CD4-positive, alpha-beta T cell treated with Interleukin-17A for 1 hour (primary cell): ENCODE results near the gene LCE1B.

Experiments used
- DNase-seq: peaks from one replicate; pipeline ENCODE4 v3.0.0-alpha.2; 2020

LCE1B gene, protein sequence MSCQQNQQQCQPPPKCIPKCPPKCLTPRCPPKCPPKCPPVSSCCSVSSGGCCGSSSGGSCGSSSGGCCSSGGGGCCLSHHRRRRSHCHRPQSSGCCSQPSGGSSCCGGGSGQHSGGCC

DNA sequence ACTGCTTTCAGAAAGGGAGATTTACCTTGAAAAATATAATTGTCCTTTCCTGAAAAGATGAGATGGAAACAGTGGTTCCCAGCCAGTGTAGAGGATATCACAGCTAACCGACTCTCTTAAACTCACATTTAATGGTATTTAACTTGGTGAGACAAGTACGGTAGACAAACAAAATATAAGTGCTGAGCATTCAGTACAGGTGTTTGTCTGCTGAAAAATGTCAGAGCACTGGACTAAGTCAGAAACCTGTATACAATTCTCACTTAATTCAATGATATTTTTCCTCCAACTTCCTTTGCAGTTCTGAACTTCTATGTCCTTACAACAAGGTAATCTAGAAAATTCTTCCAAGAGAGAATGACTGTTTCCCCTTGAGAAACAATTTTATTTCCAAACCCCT lies at the start of gene LCE1B:
TSS of gene LCE1B (plus strand) at position 301 of the 400 bp plus-strand sequence. CDS start 476 bp downstream, outside the sequence.
- DNase-seq = no peak

DNA sequence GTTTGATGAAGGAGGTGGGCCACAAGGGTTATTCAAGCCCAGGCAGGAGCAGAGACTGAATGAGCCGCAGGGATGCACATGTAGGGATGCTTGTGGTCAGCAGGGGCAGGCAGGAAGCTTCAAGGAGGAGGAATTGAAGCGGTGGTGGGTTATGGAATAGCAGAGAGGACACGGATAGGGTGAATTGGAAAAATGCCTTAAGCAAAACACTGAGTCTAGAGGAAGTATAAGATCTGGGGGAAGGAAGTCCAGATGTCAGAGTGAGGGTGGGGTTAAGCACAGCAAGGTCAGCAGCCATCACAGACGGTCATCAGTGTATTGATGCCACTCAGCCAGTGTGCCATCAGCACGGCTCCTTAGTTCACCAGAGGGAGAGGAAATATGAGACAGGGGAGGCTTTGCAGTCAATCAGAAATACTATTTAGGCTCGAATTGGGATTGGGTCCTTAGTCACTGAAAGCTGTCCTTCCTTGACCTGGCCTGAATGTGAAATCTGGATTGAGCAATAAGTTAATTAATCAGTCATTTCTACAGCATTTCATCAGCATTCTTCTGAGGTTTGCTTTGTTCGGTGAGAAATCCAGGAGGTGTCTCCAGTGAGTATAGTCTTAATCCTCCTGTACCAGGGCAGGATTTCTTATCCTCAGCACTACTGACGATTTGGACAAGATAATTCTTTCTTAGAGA lies 42.8 kb upstream of the LCE1B start:
- no peak for DNase-seq

DNA sequence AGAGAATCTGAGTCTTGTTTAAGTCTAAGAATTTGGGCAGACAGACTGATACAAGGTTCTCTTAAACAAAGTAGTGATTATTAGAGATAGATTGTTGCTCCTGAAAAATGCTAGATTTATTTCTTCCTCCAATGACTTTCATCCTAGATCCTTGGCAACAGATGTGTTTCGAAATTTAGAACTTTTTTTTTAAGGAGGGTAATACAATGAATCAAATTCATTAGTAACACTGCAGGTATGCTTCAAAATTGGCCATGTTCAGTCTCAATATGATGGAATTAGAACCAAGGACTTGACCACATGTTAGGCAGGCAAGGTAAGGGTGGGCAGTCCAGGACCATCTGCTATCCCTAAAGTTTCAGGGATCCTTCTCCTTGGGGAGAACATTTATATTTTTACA lies 41.4 kb upstream of the LCE1B start:
- DNase-seq = no peak

DNA sequence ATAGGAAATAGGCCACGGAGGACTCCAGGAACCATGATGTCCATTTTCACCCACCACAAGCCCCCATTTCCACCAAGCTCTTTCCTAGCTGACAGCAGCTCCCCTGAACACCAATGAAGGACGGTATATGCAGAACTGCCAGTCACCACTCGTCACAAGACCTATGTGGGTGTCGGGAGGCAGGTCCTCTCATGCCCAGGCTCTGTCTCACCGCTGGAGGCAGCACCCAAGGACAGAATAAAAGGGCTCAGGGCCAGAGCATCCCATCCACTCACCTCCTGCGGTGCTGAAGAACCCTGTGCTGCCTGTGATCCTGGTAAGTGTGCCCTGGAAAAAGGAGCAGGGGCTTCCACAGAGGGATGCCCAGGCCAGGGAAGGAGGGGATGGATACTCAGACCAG lies 36.9 kb upstream of the LCE1B start, which contains the start of gene LCE1F:
TSS of gene LCE1F (plus strand) at position 266 of the 400 bp plus-strand sequence. CDS start 1,232 bp downstream, outside the sequence.
- no peak for DNase-seq

DNA sequence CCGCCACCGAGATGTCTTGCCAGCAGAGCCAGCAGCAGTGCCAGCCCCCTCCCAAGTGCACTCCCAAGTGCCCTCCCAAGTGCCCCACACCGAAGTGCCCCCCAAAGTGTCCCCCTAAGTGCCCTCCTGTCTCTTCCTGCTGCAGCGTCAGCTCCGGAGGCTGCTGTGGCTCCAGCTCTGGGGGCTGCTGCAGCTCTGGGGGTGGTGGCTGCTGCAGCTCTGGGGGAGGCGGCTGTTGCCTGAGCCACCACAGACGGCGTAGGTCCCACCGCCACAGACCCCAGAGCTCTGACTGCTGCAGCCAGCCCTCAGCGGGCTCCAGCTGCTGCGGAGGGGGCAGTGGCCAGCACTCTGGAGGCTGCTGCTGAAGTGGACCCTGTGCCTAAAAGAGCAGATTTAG lies 35.4 kb upstream of the LCE1B start:
- DNase-seq = no peak

DNA sequence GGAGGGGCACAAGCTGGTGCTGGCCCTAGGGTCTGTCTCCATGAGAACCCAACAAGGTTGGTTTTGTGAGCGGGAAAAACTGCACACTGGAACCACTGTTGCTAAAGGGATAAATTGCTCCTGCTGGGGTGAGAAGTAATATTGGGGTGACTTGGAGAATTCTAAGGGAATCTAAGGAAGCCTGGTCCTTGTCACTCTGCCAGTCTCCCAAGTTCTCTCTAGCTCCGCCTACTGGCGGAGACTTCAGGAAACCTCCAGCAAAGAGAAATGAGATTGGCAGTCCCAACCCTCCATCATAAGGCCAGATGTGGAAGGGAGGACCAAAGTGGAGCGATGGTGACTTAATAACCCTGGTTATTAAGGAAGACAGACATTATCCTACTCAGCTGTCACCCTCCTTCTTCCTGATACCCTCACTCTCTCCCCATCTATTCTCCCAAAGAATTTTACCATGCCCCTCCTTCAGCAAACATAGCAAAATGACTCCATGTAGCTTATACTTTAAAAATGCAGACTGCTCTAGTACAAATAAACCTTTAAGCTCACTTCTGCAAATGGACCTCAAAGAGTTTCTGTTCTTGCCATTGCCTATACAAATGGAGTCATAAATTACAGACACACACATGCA lies 34.1 kb upstream of the LCE1B start:
- no peak for DNase-seq

DNA sequence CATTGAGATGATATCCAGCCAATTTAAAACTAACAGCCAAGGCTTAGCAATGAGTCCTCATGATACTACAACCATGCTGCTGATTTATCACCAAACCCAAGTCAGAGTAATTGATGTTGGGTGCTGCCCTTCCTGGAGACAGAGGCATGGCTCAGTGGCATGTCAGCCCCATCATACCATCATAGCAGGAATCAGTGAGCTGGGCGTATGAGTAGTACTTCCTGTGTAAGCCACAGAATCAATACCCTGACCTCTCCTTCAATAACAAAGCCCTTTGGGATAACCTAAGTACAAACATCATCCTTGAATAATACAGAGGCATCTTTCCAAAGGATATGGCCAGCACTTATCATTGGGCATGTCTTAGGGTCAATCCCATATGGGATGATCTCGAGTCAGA lies 28.7 kb upstream of the LCE1B start:
- DNase-seq = no peak

DNA sequence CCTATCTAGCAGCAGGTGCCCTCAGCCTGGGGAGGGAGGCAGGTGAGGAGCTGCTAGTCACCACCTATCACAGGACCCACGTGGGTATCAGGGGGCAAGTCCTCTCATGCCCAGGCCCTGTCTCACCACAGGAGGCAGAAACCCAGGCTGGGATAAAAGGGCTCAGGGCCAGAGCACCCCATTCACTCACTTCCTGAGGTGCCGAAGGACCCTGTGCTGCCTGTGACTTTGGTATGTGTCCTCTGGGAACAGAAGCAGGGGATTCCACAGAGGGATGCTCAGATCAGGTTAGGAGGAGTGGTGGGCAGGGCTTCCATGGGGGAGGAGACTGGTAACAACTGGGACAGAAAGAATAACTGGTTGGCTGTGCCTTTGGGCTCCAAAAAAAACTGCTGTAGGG lies 25.7 kb upstream of the LCE1B start, which contains the start of gene LCE1E:
TSS of gene LCE1E (plus strand) at position 181 of the 400 bp plus-strand sequence. CDS start 1,043 bp downstream, outside the sequence.
- DNase-seq = no peak

DNA sequence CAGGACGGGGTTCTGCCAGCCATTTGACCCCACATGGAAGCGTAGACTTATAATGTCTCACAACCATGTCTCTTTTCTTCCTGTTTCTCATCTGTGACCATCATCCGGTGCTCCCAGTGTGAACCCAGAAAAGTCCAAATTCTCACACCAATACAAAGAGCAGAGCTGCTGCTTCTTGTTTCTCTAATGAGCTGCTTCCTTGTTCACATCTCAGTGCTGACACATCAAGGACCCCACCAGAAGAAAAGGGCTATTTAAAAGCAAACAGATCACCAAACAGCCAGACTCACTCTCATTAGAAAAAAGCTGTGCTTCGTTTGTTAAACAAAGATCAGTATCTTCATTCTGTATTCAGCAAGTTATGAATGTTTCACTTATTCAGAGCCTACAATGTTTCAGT lies 16.1 kb upstream of the LCE1B start:
- no peak for DNase-seq

DNA sequence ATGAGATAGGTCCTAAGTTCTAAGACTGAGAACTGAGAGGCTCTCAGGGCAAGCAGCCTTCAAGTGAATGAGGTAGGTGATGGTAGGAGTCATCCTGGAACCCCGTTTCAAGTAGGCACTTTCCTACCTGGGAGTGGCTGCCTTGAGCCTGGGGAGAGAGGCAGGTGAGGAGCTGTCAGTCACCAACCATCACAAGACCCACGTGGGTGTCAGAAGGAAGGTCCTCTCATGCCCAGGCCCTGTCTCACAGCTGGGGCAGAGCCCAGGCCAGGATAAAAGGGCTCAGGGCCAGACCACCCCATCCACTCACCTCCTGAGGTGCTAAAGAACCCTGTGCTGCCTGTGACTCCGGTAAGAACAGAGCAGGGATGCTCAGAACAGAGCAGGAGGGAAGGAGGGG lies 15.3 kb upstream of the LCE1B start, which contains the start of gene LCE1D:
TSS of gene LCE1D (plus strand) at position 301 of the 400 bp plus-strand sequence. CDS start 1,074 bp downstream, outside the sequence.
- no peak for DNase-seq

DNA sequence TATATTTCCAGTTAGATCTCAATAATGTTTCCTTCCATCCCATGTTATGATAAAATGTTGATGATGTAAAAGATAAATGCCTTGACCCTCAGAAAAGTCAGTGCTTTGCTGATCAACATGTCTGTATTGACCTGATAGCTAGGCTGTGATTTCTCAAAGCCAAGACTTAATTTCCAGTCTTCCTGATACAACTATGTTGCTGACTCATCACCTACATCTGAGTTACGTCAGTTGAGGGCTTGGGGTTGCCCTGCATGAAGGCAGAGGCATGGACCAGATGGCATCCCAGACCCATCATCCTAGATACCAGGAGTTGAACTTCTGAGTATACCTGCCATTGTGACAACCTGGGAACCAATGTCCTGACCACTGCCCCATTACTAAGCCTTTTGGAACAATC lies 10.4 kb upstream of the LCE1B start:
- DNase-seq = no peak

DNA sequence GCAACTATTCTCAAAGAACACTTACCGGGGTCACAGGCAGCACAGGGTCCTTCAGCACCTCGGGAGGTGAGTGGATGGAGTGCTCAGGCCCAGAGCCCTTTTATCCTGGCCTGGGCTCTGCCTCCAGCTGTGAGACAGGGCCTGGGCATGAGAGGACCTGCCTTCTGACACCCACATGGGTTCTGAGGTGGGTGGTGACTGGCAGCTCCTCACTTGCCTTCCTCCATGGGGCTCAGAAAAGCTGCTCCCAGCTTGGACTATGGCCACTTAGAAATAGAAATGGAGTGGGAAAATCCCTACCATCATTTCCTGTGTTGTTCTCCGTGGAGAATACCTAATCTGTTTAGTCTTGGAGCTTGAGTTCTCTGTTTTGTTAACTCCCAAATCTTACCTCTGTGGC lies 5.2 kb upstream of the LCE1B start, which contains the start of gene LCE1C:
TSS of gene LCE1C (minus strand) at position 76 of the 400 bp plus-strand sequence. CDS start 1,173 bp downstream, outside the sequence.
- no peak for DNase-seq

DNA sequence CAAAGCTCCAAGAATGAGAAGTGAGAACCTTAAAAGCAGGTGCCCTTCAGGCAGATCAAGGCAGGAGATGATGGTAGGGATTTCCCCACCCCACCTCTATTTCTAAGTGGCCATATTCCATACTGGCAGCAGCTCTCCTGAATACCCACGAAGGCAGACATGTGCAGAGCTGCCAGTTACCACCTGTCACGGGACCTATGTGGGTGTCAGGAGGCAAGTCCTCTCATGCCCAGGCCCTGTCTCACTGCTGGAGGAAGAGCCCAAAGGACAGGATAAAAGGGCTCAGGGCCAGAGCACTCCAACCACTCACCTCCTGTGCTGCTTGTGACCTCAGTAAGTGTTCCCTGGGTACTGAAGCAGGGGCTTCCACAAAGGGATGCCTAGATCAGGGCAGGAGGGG lies 721 bp upstream of the LCE1B start:
- DNase-seq = no peak

DNA sequence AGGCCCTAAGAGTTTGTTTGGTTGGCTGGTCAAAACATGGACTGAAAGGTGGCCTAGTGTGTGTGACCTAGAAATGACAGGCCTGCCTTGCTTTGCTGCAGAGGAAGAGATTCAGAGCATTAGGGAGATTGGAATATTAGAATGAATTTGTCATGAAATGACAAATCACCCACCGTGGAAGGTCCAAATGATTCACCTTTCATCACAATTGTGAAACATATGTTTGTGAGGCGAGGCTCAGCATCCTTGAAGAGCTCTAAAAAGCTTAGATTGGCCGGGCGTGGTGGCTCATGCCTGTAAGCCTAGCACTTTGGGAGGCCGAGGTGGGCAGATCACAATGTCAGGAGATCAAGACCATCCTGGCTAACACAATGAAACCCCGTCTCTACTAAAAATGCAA lies 5.5 kb downstream of the LCE1B start:
- no peak for DNase-seq

DNA sequence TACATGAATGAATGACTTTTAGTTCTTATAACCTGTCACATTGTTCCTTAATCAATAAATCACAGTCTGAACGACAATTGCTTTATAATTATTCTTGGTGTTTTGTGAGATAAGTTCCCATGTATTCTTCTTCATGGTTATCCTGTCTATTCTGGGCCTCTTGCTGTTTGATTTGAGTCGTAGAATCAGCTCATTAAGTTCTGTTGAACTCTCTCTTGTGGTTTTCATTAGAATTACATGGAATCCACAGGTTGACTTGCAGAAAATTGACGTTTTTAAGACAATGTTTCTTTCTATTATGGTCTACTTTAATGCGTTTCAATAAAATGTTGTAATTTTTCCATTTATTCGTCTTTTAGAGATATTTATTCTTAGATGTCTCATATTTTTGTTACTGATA lies 11.5 kb downstream of the LCE1B start:
- no peak for DNase-seq

DNA sequence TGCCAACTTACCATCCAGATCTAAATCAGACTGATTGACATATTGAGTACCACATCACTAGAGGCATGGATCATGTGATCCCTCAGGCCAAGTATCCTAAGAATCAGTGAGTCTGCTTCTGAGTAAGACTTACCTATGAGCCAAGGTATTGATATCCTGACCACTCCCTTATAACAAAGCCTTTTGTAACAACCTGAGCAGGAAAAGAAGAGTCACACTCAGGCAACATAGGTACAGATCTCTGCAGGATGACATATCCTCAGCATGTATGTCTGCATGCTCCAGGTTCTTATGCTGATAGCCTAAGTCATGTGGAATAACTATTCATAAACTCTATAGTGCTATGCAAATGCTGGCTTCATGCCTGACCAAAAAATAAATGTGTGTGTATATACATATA lies 13.2 kb downstream of the LCE1B start:
- DNase-seq = no peak

DNA sequence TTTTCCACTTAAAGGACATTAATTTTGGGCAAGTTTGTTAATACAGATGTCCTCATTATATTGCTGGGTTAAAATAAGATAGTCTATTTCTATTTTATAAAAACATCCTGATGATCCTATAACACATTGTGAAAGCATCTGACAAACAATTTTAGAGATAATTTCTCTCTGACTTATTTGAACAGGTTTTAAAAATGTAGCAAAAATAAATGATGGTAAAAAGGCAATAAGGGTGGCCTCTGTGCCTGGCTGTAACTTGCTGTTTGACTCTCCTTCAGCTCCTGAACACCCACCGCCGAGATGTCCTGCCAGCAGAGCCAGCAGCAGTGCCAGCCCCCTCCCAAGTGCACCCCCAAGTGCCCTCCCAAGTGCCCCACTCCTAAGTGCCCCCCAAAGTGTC lies 15.4 kb downstream of the LCE1B start, which contains the start of gene LCE1A:
TSS of gene LCE1A (plus strand) at position 301 of the 400 bp plus-strand sequence. CDS start at position 301, 0 bp downstream.
- no peak for DNase-seq

DNA sequence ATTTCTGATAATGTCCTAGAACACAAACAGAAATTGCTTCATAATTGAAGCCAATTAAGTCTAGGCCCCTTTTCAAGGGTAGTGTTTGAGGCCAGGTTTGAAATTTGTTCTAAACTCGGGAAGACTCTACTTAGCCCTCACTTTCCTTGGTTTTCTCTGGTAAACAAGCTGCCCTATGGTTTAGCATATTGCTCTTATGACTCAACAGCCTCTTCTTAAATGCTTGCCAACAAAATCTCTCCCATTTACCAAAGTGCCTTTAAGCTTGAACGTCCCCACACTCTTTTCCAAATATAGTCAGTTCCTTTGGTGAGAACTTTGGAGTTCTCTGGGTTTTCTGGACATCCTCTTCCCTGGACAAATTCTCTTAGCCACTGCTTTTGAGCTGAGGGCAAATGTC lies 25.1 kb downstream of the LCE1B start:
- no peak for DNase-seq

DNA sequence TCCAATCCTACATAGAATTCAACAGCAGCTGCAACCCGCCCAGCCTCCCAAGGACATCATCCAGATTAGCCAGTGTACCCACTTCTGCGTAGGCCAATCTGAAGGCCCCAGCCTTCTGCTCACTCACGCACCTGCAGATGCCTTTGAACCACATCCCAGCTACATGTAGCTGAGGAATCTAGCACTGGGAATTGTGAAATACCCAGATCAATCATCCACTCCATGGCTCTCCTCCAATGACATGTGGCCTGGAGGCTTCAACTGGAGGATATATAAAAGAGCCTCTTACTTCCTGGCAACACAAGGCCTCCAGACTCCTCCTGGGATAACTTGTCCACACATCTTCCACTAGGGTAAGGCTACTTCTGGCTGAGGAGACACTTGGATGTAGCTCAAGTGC lies 30.8 kb downstream of the LCE1B start, which contains the start of gene LCE6A:
TSS of gene LCE6A (plus strand) at position 301 of the 400 bp plus-strand sequence. CDS start 665 bp downstream, outside the sequence.
- no peak for DNase-seq

DNA sequence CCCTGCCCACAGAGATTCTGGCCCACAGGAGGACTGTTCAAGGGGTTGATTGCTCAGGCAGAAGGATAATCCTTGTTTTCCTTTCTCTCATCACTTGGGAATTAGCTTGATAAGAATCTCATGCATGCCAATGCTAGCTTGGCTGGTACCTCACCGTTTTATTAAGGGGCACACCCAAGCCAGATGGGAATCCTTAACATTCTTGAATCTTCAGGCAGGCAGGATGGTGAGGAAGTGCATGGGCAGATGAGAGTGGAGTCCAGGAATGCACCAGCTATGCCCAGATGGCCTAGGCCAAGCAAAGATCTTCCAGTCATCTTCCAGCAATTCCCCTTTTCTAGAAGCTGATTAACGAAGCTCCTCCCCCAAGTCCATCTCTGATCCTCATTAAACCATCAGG lies 43.9 kb downstream of the LCE1B start:
- no peak for DNase-seq

DNA sequence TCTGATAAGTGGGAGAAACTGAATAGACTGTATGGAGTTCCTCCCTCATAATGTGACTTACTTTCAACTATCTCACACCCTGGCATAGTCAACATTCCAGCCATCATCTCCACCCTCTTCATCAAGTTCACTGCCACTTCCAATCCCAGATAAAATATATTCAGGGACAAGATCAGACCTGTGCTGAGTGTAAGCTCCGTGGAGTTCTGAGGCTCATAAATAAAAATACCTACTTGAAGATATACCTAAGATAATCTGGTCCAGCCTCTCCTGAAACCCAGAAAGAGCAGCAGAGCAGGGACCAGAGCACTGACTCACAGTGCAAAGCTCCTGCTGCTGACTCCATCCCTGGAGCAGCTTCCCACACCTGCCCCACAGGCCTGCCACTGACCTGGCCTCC lies 46.3 kb downstream of the LCE1B start:
- DNase-seq = no peak

DNA sequence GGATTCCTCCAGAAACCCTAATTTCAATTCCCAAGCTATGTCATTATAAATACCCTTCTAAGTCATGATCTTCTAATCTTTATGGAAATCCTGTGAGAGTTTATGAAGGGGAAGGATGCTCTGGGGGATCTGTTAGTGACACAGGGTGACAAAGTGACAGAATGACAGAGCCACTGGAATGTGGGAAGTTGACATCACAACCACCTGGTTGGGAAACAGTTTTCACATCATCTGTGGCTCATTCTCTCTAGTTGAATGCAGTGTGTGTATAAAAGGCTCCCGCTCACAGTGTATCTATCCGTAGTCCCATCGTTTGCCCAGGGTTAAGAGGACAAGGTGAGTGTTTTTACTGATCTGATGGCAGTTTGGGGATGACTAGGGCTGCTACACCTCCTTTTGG lies 47.9 kb downstream of the LCE1B start, which contains the start of gene LCE7A:
TSS of gene LCE7A (plus strand) at position 301 of the 400 bp plus-strand sequence. CDS start 702 bp downstream, outside the sequence.
- no peak for DNase-seq

DNA sequence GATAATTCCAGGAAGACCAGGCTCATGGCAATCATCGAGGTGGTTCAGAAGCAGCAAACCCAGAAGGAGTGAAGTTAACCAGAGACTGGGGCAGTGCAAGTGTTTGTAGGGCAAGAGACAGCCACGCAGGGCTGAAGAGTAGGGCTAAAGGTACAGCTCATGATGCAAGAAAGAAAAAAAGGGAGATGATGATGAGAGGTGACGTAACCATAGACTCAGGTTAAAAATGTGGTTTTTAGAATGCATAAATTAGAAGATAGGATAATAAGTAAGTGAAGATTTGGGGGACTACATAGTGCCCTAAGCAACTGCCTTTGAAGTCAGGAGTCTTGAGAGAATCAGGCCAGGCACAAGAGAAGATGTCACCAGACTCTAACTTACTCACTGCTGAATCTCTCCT lies 48.4 kb downstream of the LCE1B start:
- no peak for DNase-seq

DNA sequence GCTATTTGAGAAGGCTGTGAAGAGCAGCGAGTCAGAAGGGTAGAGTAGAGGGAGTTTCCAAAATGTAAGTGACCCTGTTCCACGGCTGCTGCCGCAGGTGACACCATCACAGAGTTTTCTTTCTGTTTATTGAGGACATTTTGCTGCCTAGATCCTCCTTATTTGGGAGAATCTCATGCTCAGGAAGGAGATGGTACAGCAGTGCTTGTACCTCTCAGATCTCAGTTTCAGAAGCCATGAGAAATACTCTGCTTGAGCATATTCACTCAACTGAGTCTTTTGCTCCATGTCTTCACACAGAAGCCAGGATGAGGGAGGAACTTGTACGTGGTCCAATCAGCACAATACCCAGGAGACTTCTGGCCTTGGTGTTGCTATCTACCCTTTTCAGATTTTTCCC lies 49.6 kb downstream of the LCE1B start:
- DNase-seq = no peak
